HL-60/S4 (cell line): ENCODE measurements around the gene POMGNT1.
"Not testable (repeated sequence)": the region's sequence is repeated elsewhere in the genome, so short reads cannot be mapped to it uniquely, and the experiment has no call there.

Source experiments
- in situ Hi-C: fragments of 300-500 bp; cut with MboI; formaldehyde crosslinking; loops from 2 replicates; pipeline ENCODE4 v1.14.3; 2022; ENCODE audit warnings: low sequenced_read_pairs

Gene POMGNT1

DNA sequence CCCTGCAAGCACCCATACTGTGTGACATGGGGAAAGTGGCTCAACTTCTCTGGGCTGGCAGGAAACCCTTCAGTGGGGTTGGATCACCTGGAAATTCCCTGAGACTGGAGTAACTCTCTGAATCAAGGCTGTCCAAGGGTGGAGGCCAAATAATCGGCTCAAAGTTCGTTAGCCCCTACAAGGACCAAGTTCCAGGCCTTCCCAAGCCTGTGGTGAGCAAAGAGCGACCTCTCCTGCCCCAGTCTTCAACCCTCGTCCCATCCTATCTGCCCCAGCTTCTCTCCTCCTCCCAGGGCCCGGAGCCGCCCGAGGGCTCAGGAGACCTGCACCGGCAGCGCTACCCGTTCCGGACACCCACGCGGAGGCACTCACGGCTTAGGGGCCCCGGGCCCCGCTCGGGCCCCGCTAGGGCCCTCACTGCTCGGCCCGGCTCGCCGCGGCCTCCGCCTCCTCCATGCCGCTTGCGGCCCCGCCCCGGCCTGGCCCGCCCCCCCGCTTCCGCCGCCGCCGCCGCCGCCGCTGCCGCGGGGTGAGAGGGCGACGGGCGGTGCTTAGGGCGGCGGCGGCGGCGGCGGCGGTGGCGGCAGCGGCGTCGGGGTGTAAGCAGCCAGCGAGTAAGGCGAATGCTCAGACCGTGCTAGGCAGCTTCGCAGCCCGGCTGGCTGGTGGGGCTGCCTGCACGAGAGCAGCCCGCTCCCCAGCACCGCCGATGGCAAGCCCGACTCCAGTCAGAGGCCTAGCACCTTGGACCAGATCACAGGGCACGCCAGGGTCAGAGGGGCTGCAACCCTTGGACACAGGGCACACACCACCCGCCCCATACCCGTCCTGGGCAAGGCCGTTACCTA, at the start of gene POMGNT1:
POMGNT1 (minus strand) TSS at position 471 of the 848 bp plus-strand sequence. CDS start 613 bp downstream, outside the sequence.
- in situ Hi-C loops = no loop called here

- in situ Hi-C loops = no loop called here
Measured at GRCh38 chr1:46247436-46248121, 49.3 kb upstream of the POMGNT1 start, which contains the start of gene RAD54L. RAD54L (plus strand) TSS chr1:46247763; CDS start chr1:46248406, 643 bp downstream.

DNA sequence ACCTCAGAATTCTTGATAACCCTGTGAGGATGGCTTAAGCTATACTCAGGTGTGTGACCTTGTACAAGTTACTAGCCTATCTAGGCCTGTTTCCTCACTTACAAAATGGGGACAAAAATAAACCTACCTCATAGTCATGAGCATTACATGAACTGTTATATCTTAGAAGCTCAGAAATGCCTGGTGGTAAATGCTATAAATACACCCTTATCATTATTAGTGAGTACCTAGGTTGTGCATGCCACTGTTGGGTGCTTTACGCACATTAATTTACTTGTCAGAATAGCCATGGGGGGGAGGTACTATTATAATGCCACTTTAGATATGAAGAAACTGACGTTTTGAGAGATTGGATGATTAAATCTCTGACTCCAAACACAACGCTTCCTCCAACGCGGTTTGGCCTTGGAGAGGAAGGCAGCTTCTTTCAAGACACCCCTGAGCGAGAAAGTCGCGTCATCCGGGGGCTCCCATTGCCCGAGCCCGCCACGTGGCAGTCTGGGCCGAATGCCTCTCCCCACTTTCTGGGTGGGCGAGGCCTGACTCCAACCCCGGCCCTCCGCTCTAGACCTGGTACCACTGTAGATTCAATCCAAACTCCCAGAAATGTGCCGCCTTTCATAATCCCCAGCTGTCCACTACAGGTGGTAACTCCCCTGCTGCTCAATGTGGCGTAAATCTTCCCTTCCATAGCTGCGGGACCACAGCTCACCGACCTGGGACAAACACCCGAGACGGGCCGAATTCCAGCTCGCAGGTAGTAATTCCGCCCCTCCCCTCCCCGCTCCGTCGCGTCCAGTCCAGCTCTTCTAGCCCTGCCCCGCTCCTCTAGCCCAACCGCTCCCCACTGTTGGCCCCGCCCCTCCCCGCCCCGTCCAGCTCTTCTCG, 48.6 kb upstream of the POMGNT1 start:
- in situ Hi-C loops = no loop called here

GRCh38 chr1:46246136-46246535, 47.9 kb upstream of the POMGNT1 start:
- in situ Hi-C loops = not testable (repeated sequence)

DNA sequence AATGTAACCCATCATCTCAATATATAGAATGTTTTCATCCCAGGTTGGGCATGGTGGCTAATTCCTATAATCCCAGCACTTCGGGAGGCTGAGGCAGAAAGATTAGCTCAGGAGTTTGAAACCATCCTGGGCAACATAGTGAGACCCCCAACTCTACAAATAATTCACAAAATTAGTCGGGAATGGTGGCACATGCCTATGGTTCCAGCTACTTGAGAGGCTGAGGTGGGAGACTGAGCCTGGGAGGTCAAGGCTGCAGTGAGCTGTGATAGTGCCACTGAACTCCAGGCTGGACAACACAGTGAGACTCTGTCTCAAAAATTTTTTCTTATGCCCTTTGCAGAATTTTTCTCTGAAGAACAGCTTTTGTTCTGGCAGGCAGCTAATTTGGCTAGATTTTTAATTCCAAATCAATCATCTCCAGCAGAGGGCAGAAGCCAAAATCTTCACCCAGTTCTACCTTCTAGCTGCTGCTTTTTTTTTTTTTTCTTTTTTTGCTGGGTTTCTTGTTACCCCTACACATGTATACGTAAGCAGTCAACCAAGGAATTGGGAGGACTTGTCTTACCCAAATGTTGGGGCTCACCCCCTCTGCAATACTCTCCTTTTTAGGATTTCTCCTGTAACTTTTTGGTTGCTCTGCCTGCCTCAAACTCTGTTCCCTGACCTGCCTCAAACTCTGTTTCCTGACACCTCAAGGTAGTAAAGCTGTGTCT, 46.6 kb upstream of the POMGNT1 start:
- in situ Hi-C loops = no loop called here

GRCh38 chr1:46243831-46244230, 45.6 kb upstream of the POMGNT1 start:
- in situ Hi-C loops = not testable (repeated sequence)

GRCh38 chr1:46242918-46243317, 44.7 kb upstream of the POMGNT1 start:
- in situ Hi-C loops = no loop called here

DNA sequence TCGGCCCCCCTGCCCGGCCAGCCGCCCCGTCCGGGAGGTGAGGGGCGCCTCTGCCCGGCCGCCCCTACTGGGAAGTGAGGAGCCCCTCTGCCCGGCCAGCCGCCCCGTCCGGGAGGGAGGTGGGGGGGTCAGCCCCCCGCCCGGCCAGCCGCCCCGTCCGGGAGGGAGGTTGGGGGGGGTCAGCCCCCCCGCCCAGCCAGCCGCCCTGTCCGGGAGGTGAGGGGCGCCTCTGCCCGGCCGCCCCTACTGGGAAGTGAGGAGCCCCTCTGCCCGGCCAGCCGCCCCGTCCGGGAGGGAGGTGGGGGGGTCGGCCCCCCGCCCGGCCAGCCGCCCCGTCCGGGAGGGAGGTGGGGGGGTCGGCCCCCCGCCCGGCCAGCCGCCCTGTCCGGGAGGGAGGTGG, 43.5 kb upstream of the POMGNT1 start:
- in situ Hi-C loops = not testable (repeated sequence)

- in situ Hi-C loops = not testable (repeated sequence)
Measured at GRCh38 chr1:46238865-46239264, 40.6 kb upstream of the POMGNT1 start.

GRCh38 chr1:46236882-46237281, 38.6 kb upstream of the POMGNT1 start:
- in situ Hi-C loops = no loop called here

DNA sequence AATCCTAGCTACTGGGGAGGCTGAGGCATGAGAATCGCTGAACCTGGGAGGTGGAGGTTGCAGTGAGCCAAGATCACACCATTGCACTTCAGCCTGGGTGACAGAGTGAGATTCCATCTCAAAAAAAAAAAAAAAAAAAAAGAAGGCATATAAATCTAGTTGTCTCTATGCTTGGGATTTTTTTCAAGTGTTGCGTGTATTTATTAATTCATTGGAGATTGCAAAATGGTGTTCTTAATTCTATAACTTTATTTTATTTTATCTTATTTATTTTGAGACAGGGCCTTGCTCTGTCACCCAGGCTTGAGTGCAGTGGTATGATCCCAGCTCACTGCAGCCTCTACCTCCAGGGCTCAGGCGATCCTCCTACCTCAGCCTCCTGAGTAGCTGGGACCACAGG, 33.0 kb upstream of the POMGNT1 start:
- in situ Hi-C loops = not testable (repeated sequence)

- in situ Hi-C loops = no loop called here
Measured at GRCh38 chr1:46224966-46225365, 26.7 kb upstream of the POMGNT1 start.

DNA sequence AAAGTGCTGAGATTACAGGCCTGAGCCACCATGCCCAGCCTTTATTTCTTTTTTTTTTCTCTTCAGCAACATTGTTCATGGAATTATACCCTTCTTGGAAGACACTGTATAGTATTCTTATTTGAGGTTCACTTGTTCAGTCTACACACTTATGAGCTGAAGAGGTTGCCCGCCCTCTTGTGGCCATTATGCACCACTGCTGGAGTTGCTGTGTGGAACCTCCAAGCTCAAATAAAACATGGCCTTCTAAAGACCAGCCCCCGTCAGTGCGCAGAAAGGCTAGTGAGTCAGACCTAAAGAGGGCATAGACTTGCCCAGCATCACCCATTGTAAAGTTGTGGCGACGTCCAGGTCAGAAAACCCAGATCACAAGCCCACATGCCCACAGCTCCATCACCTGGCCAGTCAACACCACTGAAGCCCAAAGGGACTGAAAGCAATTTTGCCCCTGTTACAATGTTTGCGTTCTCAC, 25.3 kb upstream of the POMGNT1 start:
- in situ Hi-C loops = no loop called here

DNA sequence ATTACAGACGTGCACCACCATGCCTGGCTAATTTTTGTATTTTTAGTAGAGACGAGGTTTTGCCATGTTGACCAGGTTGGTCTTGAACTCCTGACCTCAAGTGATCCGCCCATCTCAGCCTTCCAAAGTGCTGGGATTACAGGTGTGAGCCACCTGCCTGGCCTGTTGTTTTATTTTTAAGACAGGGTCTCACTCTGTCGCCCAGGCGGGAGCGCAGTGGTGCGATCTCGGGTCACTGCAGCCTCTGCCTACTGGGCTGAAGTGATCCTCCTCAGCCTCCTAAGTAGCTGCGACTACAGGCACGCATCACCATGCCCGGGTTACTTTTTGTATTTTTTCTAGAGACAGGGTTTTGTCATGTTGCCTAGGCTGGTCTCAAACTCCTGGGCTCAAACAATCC, 24.8 kb upstream of the POMGNT1 start:
- in situ Hi-C loops = not testable (repeated sequence)

DNA sequence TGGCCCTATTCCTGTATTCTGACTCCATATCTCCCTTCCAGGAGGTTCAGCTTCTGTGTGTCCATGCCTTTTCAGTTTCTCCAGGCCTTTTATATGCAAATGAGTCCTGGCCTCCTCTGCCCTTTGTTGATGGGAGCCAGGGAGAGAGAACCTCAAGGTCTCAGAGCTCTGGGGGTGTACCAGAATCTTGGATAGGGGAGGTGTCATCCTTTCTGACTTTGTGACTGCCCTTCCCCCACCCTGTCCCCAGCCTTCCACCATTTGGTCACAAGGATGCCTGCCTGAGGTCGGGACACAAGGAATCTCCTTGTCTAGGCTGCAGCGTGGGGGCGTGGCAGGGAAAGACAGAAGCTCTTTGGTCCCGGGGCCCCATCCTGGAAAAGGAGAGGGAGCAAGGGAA, 23.5 kb upstream of the POMGNT1 start:
- in situ Hi-C loops = no loop called here

DNA sequence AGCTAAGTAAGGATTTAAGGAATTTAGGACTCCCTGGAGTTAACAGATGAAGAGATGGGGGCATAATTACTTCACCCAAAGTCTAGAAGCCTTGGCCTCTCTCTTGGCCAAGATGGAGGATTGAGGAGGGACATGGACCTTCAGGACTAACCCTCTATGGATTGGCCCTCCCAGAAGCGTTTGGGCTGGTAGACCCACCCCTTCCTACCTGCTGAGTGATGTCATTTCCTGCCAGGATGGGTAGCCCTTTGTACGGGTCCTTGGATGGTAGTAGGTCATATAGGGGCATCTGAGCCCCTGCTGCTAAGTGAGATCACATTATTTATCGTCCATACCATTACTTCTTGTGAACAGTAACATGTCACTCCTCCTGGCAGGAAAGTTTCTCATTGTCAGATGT, 22.6 kb upstream of the POMGNT1 start:
- in situ Hi-C loops = no loop called here

- in situ Hi-C loops = no loop called here
Measured at GRCh38 chr1:46219551-46220520, 21.6 kb upstream of the POMGNT1 start.

- in situ Hi-C loops = no loop called here
Measured at GRCh38 chr1:46218443-46218842, 20.2 kb upstream of the POMGNT1 start.

- in situ Hi-C loops = no loop called here
Measured at GRCh38 chr1:46215504-46215903, 17.3 kb upstream of the POMGNT1 start.
